Right atrium auricular region (tissue), 2 donors: Measurements from ENCODE around the gene COG2. TPM values are rescaled to one million over a fixed set of nuclear protein-coding genes. Genes with fewer than 3 reads are reported as not detected.

Source experiments
- DNase-seq: peaks from one replicate; pipeline ENCODE4 v3.0.0-alpha.2; 2019; ENCODE audit warnings: low spot score
- H3K27ac ChIP-seq, 2 donors: fragments of 200-600 bp; sonication (generic); 1 replicate in 1 of 2; 2 replicates in 1 of 2; pipeline ENCODE4 v1.5.1; 2016 to 2019
- H3K27me3 ChIP-seq, 2 donors: fragments of 200-600 bp; sonication (generic); one replicate each; pipeline versions ENCODE4 v1.5.1 to v1.6.0; 2017 to 2019
- H3K36me3 ChIP-seq: fragments of 200-600 bp; sonication (generic); one replicate; pipeline ENCODE4 v1.5.1; 2016
- H3K4me1 ChIP-seq, 2 donors: fragments of 200-600 bp; sonication (generic); one replicate each; pipeline versions ENCODE4 v1.5.1 to v1.6.0; 2017 to 2019
- H3K4me3 ChIP-seq, 2 donors: fragments of 200-600 bp; sonication (generic); 1 replicate in 1 of 2; 2 replicates in 1 of 2; pipeline ENCODE4 v1.5.1; 2017 to 2019; ENCODE audit warnings: mild to moderate bottlenecking in 1 of 2, moderate library complexity in 1 of 2
- H3K9me3 ChIP-seq, 2 donors: fragments of 200-600 bp; sonication (generic); one replicate each; pipeline ENCODE4 v1.5.1; 2019
- CTCF ChIP-seq, 2 donors: fragments of 200-600 bp; sonication (generic); IDR thresholded peaks; one replicate each; pipeline ENCODE4 v1.5.1; 2019; ENCODE audit warnings: antibody characterized with exemption in 2 of 2
- total RNA-seq, 2 donors: library from RNA; depleted of rRNA; stranded (reverse); fragments of >200 nt; gene quantifications; one replicate each; pipeline ENCODE4 v1.1.0, GENCODE V29; 2016

The COG2 gene
- total RNA-seq, 2 donors from 2014 or later: 27.6 to 34.7 TPM

GRCh38 chr1:230699716-230700115 is 57.4 kb downstream of the COG2 start:
- Histone ChIP-seq H3K27ac (no peak overlapping the region), H3K9me3 (no peaks in the 10 kb centered on the region), H3K4me3 (no peak overlapping the region), H3K4me1 (peaks cover 0 to 10% of the 10 kb centered on the region in 2 donors), H3K36me3 (peaks cover 13% of the 10 kb centered on the region), H3K27me3 (no peaks in the 10 kb centered on the region)
- TF ChIP-seq CTCF (IDR thresholded peaks at IDR 0.05): no peak
- no peak for DNase-seq

GRCh38 chr1:230700132-230700531 is 57.9 kb downstream of the COG2 start:
- TF ChIP-seq CTCF (IDR thresholded peaks at IDR 0.05): no peak
- H3K4me1 ChIP-seq: peaks cover 0 to 10% of the 10 kb centered on the region in 2 donors
- H3K36me3 ChIP-seq: peaks cover 13% of the 10 kb centered on the region
- no peaks in the 10 kb centered on the region for H3K27me3 ChIP-seq
- no peak overlapping the region for H3K27ac ChIP-seq
- no peak overlapping the region for H3K4me3 ChIP-seq
- H3K9me3 ChIP-seq: no peaks in the 10 kb centered on the region
- DNase-seq: no peak

- no peak overlapping the region for H3K27ac ChIP-seq
- H3K27me3 ChIP-seq: no peaks in the 10 kb centered on the region
- peaks cover 0 to 10% of the 10 kb centered on the region in 2 donors for H3K4me1 ChIP-seq
- no peak for TF ChIP-seq CTCF (IDR thresholded peaks at IDR 0.05)
- H3K4me3 ChIP-seq: no peak overlapping the region
- no peak for DNase-seq
- H3K36me3 ChIP-seq: peaks cover 13% of the 10 kb centered on the region
- no peaks in the 10 kb centered on the region for H3K9me3 ChIP-seq
Measured at GRCh38 chr1:230701434-230701833, 59.2 kb downstream of the COG2 start.

GRCh38 chr1:230701895-230702768 is 59.9 kb downstream of the COG2 start:
- Histone ChIP-seq H3K36me3 (peaks cover 13% of the 10 kb centered on the region), H3K4me3 (no peak overlapping the region), H3K27ac (no peak overlapping the region), H3K9me3 (no peaks in the 10 kb centered on the region), H3K27me3 (no peaks in the 10 kb centered on the region), H3K4me1 (peaks cover 0 to 6% of the 10 kb centered on the region in 2 donors)
- no peak for DNase-seq
- TF ChIP-seq CTCF (IDR thresholded peaks at IDR 0.05): no peak

GRCh38 chr1:230702934-230703678 is 60.8 kb downstream of the COG2 start:
- Histone ChIP-seq H3K27ac (no peak overlapping the region), H3K4me3 (no peak overlapping the region), H3K36me3 (peaks cover 13% of the 10 kb centered on the region), H3K9me3 (no peaks in the 10 kb centered on the region), H3K4me1 (peaks cover 0 to 5% of the 10 kb centered on the region in 2 donors), H3K27me3 (no peaks in the 10 kb centered on the region)
- TF ChIP-seq CTCF (IDR thresholded peaks at IDR 0.05): no peak
- no peak for DNase-seq
